ENCODE measurements around the gene RASGRP4. TPM values are rescaled to one million over a fixed set of nuclear protein-coding genes. Genes with fewer than 3 reads are reported as not detected.

The RASGRP4 gene
- total RNA-seq, 2 donors from 2014 or later = 0.09 TPM; not detected in 1

DNA sequence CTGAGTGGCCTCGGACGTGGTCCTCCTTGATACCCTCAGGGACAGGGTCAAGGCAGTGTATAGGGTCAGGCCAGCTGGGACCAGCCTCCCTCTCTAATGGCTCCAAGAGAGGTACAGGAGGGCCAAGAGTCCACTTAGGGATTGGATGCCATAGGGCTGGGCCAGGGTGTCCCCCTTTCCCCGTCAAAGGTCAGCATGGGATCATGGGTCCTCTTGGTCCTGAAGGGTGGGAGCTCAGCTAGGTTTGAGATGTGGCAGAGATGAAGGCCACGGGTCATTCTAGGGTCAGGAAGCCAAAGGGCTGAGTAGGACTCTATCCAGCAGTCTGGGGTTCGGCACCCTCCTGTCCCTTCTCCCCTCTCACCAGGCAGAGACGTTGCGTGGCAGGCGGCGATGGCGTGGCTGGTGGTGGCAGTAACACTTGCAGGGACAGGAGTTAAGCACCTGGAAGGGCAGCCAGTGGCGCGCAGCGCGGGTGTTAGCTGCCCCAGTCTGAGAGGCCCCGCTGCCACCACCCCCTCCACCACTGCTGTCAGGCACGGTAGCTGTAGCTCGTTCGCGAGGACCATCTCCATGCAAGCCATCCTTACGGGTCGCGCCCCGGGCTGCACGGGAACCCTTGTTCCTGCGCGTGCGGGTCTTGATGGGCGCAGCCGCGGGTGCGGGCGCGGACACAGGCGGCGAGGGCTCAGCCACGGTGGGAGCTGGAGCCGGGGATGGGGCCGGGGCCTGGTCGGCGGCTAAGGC, 40.8 kb downstream of the RASGRP4 start:
- Mint-ChIP-seq H3K36me3 (ENCODE audit: low read depth) (peaks cover 41% of the 10 kb centered on the region), H3K9me3 (no peaks in the 10 kb centered on the region), H3K4me1 (peaks cover 8% of the 10 kb centered on the region), H3K4me3 (no peak overlapping the region), H3K27me3 (ENCODE audit: insufficient read depth) (peaks cover 33% of the 10 kb centered on the region), H3K27ac (no peak overlapping the region)
- H3K9me3 ChIP-seq (ENCODE audit: control insufficient read depth, low read length) = no peaks in the 10 kb centered on the region
- TF ChIP-seq, protein P1, sequence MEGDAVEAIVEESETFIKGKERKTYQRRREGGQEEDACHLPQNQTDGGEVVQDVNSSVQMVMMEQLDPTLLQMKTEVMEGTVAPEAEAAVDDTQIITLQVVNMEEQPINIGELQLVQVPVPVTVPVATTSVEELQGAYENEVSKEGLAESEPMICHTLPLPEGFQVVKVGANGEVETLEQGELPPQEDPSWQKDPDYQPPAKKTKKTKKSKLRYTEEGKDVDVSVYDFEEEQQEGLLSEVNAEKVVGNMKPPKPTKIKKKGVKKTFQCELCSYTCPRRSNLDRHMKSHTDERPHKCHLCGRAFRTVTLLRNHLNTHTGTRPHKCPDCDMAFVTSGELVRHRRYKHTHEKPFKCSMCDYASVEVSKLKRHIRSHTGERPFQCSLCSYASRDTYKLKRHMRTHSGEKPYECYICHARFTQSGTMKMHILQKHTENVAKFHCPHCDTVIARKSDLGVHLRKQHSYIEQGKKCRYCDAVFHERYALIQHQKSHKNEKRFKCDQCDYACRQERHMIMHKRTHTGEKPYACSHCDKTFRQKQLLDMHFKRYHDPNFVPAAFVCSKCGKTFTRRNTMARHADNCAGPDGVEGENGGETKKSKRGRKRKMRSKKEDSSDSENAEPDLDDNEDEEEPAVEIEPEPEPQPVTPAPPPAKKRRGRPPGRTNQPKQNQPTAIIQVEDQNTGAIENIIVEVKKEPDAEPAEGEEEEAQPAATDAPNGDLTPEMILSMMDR (conservative IDR thresholded peaks at IDR 0.05) = no peak
- H3K36me3 ChIP-seq (ENCODE audit: control insufficient read depth, insufficient read depth, low read length) = peaks cover 32% of the 10 kb centered on the region
- no peak for DNase-seq
- H3K27ac ChIP-seq (ENCODE audit: low read depth, low read length) = no peak overlapping the region
- H3K4me1 ChIP-seq (ENCODE audit: control insufficient read depth, insufficient read depth, low read length) = peaks cover 2% of the 10 kb centered on the region
- WGBS, 2 experiments (ENCODE audit: insufficient coverage in 1 of 2, insufficient read length in 1 of 2) = 95 to 97% methylated on average over 13 to 40 of the region's 40 CpGs
- H3K9ac ChIP-seq (ENCODE audit: extremely low read depth, low read length, poor library complexity, severe bottlenecking) = no peak overlapping the region
- H3K27me3 ChIP-seq (ENCODE audit: control insufficient read depth, insufficient read depth, low read length, poor library complexity, severe bottlenecking) = no peaks in the 10 kb centered on the region
- H3K4me3 ChIP-seq (ENCODE audit: low read length) = no peak overlapping the region

DNA sequence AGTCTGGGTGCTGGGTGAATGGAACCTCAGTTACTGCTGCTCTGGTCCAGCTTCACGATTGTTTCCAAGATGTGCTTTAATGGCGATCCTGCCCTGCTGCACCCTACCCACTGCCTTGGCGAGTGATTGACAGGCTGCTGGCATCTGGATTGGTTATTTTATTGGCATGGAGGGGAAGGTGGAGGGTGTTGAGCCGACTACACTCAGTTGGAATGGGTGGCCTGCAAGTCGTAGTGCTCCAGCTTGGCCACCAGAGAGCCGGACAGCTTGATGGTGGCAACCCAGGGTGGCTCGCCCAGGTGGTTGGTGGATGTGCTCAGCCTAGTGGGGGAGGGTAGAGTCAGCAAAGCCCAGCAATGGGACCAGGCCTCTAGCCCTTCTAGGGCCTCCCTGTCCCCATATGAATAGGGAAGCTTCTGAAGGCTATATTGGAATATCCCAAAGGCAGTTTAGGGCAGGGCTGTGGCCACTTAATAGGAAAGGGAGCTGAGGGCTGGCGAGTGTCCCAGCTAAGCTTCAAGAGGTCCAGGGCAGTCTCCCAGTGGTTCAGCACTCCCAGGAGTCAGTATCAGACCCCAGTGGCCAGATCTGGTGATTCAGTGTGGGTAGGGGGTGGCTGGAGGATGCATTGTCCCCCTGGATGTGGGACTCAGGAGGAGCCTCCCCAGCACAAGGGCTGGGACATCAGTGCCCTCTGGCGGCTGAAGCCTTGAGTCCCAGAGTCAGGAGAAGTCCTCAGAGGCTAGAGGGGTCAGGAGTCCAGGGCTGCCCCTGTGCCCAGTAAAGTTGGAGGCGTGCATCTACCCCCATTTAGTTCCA, 41.6 kb downstream of the RASGRP4 start:
- Histone ChIP-seq H3K9ac (ENCODE audit: extremely low read depth, low read length, poor library complexity, severe bottlenecking) (no peak overlapping the region), H3K36me3 (ENCODE audit: control insufficient read depth, insufficient read depth, low read length) (peaks cover 36% of the 10 kb centered on the region), H3K27ac (ENCODE audit: low read depth, low read length) (no peak overlapping the region), H3K4me3 (ENCODE audit: low read length) (no peak overlapping the region), H3K4me1 (ENCODE audit: control insufficient read depth, insufficient read depth, low read length) (no peaks in the 10 kb centered on the region), H3K9me3 (ENCODE audit: control insufficient read depth, low read length) (no peaks in the 10 kb centered on the region), H3K27me3 (ENCODE audit: control insufficient read depth, insufficient read depth, low read length, poor library complexity, severe bottlenecking) (no peaks in the 10 kb centered on the region)
- Mint-ChIP-seq H3K36me3 (ENCODE audit: low read depth) (peaks cover 46% of the 10 kb centered on the region), H3K4me3 (no peak overlapping the region), H3K4me1 (peaks cover 4% of the 10 kb centered on the region), H3K9me3 (no peaks in the 10 kb centered on the region), H3K27me3 (ENCODE audit: insufficient read depth) (peaks cover 29% of the 10 kb centered on the region), H3K27ac (no peak overlapping the region)
- TF ChIP-seq, protein P1 (conservative IDR thresholded peaks at IDR 0.05) = peak; percentile 74
- peak; percentile 89 for DNase-seq
- WGBS, 2 experiments (ENCODE audit: insufficient coverage in 1 of 2, insufficient read length in 1 of 2) = 83 to 90% methylated on average over 2 to 10 of the region's 10 CpGs

DNA sequence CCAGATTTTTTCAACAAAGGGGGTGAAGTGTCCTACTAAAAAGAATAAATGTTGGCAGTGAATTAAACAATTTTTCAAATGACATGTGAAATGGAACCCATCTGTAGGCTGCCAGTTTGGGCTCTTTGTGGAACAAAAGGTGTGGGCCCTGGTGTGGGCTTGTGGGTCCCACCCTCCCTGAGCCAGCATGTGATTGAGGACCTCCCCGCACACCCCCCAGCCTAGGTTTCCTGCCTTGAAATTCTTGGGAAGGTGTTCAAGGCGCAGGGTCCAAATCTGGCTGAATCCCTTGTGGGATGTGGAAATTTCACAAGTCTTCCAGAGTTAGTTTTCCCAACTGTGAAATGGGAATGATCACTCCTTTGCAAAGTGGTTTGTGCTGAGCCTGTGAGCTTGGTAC, 42.3 kb downstream of the RASGRP4 start:
- Mint-ChIP-seq H3K4me1 (peaks cover 3% of the 10 kb centered on the region), H3K36me3 (ENCODE audit: low read depth) (peaks cover 48% of the 10 kb centered on the region), H3K4me3 (no peak overlapping the region), H3K9me3 (no peaks in the 10 kb centered on the region), H3K27ac (no peak overlapping the region), H3K27me3 (ENCODE audit: insufficient read depth) (peaks cover 29% of the 10 kb centered on the region)
- Histone ChIP-seq H3K9ac (ENCODE audit: extremely low read depth, low read length, poor library complexity, severe bottlenecking) (no peak overlapping the region), H3K4me3 (ENCODE audit: low read length) (no peak overlapping the region), H3K27ac (ENCODE audit: low read depth, low read length) (no peak overlapping the region), H3K27me3 (ENCODE audit: control insufficient read depth, insufficient read depth, low read length, poor library complexity, severe bottlenecking) (no peaks in the 10 kb centered on the region), H3K9me3 (ENCODE audit: control insufficient read depth, low read length) (no peaks in the 10 kb centered on the region), H3K36me3 (ENCODE audit: control insufficient read depth, insufficient read depth, low read length) (peaks cover 42% of the 10 kb centered on the region), H3K4me1 (ENCODE audit: control insufficient read depth, insufficient read depth, low read length) (no peaks in the 10 kb centered on the region)
- 100% methylated on average over 1 to 2 of the region's 2 CpGs for WGBS, 2 experiments (ENCODE audit: insufficient coverage in 1 of 2, insufficient read length in 1 of 2)
- TF ChIP-seq, protein P1 (conservative IDR thresholded peaks at IDR 0.05) = no peak
- DNase-seq = no peak
